HG03432 (cell line): ENCODE data around the gene PLD4.

Source experiments
- ATAC-seq: cut with Tn5 transposase; IDR thresholded peaks from one replicate; pipeline ENCODE4 v1.9.1; 2021; ENCODE audit warnings: mild to moderate bottlenecking, moderate library complexity; ENCODE audit not compliant: unreplicated experiment

Gene PLD4

DNA sequence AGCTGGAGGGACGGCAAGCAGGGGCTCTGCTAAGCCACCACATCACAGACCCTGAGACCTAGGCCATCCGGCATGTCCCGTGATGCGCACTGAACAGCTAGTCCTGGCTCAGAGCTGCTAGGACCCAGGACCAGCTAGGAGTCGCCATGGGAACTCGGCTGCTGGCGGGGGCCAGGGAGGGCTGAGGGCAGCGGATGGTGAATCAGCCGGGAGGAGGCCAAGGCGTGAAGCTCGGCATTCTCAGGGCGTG is 48.4 kb downstream of the PLD4 start:
- no peak for ATAC-seq

DNA sequence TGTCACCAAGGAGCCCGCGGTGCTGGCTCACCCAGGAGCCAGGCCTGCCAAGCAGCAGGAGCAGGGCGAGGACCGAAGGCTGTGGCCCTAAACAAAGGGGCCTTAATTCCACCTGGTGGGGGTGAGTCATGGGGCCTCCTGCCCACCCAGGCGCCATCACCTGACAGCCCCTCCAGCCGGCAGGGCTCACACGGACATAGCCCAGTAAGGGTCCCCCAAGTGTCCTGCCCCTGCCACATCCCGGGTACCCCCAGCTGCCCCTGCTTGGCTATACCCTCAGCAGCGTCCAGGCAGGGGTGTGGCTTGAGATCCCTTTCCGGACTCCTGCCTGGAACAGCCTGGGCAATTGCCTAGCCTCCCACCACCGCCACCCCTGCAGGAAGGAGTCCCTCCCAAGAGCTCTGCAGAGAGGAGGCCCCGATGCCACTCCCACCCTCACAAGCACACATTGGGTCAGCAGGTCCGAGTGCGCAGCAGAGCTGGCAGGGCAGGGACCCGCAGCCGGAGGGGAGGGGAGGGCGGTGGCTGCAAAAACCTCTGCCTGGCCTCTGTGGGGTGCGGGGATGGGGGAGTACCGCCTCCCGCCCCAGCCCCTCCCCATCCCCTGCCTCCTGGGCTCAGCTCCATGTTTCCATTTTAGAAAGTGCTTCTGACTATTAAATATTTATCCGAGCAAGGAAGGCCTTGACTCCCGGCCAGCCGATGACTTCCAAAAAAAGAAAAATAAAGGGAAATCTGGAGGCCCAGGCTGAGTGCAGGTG is 48.9 kb downstream of the PLD4 start:
- no peak for ATAC-seq

DNA sequence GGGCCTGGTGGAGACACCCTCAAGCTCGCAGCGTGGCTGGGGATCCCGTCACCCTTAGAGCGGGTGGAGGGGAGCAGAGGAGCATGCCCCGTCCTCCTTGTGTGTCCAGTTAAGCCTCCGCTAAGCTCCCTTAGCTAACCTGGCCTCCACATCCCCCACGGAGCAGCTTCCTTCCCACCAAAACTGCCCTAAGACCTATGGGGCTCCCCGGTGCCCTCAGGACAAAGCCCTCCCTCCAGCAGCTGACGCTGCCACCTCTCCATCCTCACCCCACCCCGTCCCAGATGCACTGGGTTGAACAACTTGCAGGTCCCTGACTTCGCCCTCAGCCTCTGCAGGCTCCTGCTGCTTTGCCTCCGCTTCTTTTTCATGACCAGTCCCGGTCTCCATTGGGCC is 49.5 kb downstream of the PLD4 start:
- no peak for ATAC-seq

DNA sequence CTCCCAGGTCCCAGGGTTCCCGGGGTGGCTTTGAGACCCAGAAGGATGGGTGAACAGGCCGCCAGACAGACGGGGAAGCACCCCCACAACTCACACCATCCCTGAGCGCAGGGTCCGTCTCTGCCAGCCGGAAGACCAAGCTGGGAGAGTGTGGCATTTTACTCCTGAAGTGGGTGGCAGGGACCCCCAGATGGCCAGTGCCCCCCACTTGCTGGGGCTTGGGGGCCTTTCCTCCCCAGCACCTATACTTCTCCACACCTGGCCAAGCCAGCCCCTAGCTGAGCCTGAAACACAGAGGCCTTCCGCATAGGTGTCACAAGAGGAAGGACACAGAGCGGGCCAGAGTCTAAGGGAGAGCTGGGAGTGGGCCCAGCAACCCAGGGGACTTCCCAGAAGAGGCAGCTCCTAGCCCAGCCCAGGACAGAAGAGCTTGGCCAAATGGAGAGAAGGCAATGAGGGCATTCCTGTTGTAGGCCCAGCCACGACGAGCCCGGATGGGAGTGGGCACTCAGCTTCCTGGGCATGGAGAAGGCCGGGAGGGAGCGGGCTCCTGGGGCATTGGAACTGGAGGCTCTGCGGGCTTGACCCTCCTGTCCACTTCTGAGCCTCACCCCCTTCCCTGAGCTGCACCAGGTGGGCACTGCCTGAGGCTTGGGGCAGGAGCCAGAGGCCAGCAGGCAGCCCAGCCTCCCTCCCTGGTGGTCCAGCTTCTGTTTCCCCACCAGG is 50.1 kb downstream of the PLD4 start:
- no peak for ATAC-seq

DNA sequence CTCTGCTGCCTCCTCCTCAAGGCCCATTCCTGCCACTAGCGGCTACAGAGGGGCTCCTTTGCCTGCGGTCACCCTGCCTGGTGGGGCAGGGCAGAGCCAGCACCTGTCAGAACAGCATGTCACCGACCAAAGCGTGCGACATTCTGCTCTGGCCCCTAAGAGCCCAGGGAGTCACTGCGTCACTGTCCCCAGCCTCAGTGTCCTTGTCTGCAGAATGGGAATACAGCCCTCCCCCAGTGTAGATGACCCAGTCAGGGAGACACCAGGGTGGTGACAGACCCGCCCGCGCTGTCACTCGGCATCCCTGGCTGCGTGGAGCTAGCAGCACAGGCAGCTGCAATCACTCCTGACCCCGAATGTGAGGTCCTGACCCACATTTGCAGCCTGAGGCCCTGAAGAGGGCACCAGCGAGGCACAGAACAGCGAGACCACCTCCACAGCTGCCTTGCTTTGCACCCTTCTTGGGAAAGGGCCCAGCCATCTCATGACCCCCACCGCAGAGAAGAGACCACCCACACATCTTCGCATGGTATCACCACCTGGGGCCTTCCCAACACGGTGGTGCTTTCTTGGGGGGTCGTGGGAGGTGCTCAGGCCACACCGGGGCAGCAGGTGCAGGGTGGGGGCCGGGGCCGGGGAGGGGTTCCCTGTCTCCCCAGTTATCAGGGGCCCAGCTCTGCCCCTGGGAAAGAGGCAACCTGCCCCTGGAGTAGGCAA is 51.0 kb downstream of the PLD4 start:
- no peak for ATAC-seq

DNA sequence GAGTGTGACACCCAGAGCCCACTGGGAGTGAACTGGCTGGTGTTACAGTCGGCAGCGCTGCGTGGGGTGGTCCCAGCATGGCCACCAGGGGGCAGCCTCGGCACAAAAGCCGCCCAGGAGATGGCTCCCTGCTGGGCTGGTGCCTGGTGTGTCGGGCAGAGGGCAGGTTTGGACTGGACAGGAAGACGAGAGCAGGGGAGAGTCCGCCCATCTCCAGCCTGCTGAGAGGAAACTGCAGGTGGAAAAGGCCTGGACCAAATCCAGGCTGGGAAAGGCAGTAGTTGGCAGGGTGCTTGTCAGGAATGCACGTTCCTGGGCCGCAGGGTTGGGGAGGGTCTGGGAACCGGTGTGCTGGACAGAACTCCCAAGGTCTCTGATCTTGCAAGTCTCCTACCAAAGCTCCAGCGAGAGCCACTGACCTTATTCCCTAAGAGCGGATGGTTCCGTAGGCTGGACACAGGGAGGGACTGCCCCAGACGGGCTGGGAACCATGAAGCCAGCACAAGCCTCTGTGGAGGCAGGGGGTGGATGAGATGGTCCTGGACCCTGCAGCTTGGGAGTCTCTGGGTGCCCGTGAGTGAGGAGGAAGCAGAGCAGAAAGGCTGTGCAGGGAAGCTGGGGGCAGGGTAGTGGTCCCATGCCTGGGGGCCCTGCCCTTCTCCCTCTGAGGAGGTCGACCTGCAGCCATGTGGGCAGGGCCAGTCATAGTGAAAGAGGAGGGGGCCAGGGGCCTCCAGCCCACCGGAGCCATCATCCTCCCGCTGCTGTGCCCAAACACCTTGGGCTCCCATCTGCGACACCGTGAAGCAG is 51.7 kb downstream of the PLD4 start:
- ATAC-seq: no peak

DNA sequence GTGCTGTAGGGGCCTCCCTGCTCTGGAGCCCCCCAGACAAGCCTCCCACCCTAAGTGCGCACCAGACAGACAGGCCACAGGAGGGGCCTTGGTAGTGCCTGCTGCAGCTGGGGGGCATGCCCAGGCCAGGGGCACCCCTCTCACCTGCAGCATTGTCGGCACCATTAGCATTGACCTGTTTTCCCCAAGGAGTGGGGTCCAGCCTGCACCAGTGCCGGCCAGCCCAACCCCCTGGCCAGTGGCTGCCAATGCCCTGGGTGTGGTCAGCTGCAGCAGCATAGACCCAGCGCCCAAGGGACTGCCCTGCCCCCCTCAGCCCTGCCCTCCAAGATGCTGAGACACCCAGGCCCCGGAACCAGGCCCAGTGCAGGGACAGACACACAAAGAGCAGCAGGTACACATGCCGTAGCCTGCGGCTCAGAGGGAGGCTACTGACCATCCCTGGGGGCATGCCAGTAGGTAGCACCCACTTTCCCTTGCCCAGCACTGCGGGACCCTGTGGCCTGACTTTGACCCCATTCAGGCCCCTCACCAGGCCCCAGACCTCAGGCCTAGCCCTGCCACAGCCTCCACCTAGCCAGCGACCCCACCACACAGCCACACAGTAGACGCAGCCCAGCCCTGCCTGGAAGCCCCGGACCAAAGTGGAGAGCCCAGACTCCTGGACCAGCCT is 52.5 kb downstream of the PLD4 start:
- no peak for ATAC-seq

DNA sequence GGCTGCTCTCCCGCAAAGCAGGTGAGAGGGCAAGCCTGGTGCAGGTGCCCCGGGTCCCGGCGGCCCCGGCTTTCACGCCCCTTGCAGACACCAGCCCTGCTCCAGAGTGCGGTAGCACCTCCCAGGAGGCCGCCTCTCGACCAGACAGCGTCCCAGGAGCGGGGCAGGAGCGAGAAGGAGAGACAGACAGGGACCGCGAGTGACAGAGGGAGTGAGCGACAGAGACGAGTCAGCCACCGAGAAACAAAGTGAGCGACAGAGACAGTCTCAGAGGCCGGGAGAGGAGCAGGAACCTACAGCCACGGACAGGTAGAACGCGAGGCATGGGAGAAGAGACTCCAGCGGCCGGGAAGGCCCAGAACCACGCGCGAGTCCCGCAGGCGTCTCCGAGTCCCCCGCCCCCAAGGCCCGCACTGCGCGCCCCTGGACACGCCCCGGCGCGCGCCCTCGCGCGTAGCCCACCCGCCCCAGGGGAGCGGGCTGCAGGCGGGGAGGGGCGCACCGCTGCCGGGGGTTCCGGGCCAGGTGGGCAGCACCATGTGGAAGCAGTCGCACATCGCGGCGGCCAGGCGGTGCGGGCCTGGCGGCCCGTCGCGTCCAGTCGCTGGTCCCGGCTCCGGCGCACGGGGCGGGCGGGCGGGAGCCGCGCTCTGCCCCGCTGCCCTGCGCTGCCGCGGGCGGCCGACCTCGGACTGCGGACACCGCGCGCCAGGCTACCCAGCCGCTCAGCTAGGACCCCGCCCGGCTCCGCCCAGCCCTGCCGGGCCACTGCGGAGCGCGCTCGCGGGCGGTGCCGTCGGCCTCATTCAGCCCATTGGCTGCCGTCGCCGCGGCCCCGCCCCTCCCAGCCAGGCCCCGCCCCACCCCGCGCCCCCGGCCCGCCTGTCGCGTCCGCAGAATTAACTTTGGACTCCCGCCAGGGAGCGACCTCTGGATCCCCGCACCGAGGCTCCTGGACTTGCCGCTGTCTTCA is 53.3 kb downstream of the PLD4 start, which contains the start of gene AHNAK2:
Gene AHNAK2, minus strand, starts transcription at position 694 of the 973 bp plus-strand sequence. Its CDS starts 137 bp downstream, at position 557.
- ATAC-seq: no peak

DNA sequence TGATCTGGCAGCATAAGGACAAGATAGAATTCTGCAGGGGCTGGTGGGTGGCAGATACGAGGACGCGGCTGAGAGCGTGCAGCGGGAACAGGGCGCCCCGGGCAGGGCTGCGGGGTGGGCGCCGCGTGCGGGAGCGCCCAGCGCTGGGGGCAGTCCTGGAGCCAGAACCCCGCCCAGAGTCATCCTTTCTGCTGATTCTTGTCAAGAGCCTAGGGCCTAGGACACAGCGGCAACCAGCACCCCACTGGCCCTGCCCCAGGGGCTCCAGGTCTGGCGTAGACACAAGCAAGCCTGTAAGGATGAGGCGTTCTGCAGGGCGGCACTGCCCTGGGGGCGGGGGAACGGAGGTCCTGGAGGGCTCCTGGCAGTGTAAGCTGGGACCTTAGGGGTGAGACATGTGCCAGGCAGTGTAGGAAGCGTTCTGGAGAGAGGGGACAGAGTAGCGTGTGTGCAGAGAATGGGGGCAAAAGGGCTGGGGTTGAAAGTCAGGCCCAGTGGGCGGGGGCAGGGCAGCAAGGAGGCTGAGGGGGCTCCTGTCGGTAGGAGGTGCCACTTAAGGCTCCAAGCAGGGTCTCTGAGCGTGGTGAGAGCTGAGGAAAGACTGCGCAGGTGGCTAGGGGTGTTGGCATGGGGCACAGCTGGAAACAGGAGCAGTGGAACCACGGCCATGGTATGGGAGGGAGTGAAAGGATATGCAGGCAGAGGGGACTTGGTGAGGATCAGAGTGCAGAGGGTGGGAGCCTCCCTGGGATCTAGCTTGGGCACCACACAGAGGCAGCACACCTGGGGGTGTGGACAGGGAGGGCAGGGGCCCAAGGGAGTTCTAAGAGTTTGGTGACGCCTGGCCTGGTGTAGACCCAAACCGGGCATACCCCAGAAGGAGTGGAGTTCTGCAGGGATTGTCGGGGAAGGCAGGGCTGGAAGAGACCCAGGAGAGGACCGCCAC is 54.3 kb downstream of the PLD4 start:
- ATAC-seq: no peak

DNA sequence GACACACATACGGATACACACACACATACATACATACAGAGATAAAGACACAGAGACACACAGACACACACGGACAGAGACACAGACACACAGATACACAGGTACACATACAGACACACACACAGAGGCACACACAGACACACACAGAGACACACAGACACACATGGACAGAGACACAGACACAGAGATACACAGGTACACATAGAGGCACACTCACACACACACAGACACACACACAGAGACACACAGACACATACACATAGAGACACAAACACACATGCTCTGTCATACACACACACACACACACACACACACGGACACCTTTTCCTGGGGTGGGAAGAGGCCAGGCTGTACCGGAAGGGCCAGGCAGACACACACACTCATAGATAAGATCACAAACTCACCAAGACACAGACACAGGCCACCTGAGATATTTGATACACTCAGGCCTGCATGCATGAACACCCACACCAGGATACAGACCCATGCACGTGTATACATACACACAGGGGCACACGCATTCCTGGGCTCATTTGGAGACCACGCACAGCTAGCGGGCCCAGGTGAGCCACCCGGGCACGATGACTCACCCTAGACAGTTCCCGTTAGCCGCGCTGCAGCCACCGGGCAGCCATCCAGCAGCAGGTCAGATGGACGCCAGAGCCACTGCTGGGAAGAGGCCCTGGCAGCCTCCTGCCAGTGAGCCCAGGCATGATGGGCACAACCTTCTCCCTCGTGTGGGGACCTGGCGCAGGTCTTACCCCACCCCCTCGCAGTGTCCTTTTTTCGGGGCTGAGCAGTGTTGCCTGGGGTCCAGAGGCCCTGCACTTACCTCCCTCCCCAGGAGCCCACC is 55.3 kb downstream of the PLD4 start:
- ATAC-seq: no peak

DNA sequence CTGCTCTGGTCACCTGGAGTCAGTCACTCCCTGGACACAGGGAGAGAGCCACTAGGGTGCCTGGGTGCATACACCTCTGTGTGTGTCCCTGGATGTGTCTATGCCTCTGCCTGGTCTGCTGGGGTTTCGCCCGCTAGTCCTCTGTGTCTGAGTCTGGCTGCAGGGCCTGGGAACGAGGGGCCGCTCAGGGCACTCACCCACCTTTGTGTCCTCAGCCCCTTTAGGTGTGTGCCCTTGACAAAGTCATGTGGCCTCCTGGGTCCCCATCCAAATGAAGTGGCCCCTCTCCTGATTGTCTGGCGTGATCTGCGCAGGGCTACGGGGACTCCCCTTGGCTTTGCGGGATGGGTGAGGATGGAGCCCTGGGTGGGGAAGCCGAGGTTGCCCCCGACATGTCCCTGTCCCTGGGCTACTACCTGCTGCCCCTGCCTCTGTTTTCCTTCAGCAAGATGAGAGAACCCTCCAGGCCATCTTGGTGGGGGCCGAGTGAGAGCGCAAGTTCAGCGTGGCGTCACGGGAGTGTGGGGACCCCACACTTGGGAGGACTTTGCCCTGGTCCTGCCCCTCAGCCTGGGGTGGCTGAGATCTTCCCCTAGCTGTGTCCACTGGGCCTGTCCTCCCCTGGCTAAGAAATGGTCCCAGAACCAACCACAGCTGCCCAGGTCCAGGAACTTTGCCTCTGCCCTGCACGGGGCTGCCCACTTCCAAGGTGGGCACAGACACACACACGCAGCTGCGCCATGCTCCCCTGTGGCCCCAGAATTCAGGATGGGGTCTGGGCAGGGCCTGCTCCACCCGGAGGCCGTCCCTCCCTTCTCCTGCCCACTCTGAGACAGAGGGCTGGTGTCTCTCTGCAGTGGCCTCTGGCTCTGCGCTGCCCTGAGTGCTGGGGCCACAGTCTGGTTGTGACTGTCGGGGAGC is 56.2 kb downstream of the PLD4 start:
- ATAC-seq: no peak

DNA sequence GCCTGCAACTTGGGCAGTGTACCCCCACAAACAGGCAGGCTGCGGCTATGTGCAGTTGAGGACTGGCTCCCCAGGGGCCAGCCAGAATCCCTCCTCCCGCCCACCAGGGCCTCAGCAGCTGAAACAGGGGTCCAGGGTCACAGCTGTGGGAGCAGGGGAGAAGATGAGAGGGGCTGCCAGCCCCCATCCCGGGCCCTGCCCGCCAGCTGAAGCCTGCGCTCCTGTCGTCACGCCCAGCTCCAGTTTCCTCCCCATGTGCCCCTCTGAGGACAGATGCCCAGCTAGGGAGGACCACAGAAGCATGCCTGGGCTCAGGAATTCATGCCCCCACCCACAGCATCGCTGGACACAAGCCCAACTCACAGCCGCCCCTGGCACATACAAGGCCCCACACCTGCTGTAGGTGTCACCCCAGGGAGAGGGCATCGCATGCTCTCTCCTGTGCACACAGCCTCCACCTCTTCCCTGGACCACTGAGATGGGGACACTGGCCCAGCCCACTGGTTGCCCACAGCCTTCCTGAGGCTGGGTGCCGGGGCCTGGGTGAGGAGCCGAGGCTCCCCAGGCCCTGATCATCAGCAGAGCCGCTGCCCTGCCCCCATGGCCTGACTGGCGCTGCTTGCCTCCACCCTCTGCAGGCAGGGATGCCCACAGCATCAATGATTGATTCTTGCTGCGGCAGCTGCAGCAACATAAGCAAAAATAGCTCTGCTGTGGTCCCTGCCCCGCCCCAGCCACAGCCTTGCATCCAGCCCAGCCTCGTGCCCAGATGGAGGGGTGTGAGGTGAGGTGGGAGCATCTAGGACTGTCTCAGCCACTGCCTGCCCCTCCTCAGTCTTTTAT is 57.2 kb downstream of the PLD4 start:
- ATAC-seq: no peak

DNA sequence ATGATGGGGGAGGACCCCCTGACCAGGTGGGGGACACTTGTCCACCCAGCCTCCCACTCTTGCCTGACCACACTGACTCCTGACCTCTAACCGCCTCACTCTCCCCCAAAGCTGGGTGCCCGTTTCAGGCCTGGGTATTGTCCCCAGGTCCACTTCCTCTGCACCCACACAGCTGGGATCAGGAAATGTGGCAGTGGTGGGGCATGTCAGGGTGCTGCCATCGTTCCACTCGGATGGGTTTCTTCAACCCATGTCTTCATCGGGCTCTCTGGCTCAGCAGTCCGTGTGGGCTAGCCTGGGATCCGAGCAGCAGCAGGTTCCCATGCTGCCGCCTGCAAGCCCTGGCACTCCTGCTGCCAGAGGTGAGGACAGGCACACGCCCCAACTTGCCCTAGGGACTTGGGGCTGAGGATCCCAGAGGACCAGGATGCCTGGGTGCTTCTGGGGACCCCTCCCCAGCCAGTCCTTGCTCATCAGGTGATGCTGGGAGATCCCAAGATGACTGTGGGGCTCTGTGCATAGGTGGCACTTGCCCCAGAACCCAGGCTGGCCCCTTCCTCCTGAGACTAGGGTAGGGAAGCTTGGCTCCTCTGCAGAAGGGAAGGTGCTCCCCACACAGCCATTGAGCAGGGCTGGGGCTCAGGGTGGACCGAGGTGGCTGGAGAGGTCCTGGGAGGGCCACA is 58.0 kb downstream of the PLD4 start:
- no peak for ATAC-seq
